Measurements from ENCODE around the gene KRT73. TPM values are rescaled to one million over a fixed set of nuclear protein-coding genes. Genes with fewer than 3 reads are reported as not detected.

KRT73 gene
- total and polyA plus RNA-seq, 9 of the 15 experiments (the other 6 are each of a cell fraction or from before 2014, with no cell fraction given) = 0.09 to 0.18 (median 0.13) TPM; not detected in 5

DNA sequence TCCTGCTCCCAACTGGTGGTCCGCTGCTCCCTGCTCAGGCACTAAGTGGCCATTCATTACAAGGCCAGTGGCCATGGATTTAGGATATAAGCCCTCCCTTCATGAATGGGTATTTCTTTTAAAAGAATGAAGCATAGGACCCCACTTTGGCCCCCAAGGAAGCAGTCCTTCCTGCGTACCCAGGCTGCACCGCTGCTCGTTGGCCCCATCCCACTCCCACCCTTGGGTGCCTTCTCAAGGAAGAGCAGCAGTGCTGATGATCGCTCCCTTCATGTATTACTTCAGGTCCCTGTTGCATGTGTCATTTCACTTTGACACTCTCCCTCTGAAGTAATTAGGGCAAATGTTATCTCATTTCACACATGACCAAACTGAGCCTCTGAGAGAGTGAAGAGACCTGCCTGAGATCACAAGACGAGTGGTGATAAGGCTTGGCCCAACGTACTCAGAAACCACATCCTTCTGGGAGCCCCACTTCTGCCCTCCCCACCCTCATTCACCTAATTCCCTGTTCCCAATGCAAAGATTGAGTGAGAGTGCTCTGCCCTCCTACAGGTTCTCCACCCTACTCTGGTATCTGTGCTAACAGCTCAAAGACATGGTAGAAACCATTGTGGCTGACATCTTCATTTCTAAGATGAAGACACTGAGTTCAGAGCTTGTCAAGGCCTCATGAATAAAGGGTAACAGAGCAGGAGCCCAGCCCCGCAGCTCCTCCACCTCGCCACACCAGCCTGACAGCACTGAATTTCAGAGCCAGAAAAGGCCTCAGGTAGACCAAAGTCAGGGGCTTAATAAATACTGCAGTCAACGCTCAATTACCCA is 43.9 kb upstream of the KRT73 start (continued):
- TF ChIP-seq CCNT2 (IDR thresholded peaks at IDR 0.05; ENCODE audit: borderline replicate concordance, extremely low read depth, insufficient read length, low read depth, low read length) (peak; percentile 95), NRF1 (conservative IDR thresholded peaks at IDR 0.05 in 1 of 2, IDR thresholded peaks at IDR 0.05 in 1 of 2) (peak in 1 of 2 experiments; percentile 31; a peak in 1 of 4 replicates), TOE1 (IDR thresholded peaks at IDR 0.05; ENCODE audit: borderline replicate concordance) (peak; percentile 91), TOE1 (CRISPR knock-in tag; IDR thresholded peaks at IDR 0.05; ENCODE audit: borderline replicate concordance, low read depth) (no peak), PHB (CRISPR knock-in tag; IDR thresholded peaks at IDR 0.05) (no peak), CBFB (CRISPR knock-in tag; IDR thresholded peaks at IDR 0.05) (peak; percentile 96), CBX3 (IDR thresholded peaks at IDR 0.05; ENCODE audit: borderline replicate concordance in 1 of 2, low read length in 2 of 2) (peak in 1 of 2 experiments; percentile 91; a peak in 2 of 3 replicates), ZNF583 (CRISPR knock-in tag; IDR thresholded peaks at IDR 0.05) (peak; percentile 37), MYC (IDR thresholded peaks at IDR 0.05; ENCODE audit: low read depth, low read length) (peak; percentile 79; the same call in 1 of the 2 replicates), MYC (CRISPR knock-in tag; IDR thresholded peaks at IDR 0.05; ENCODE audit: borderline replicate concordance, low read depth) (peak; percentile 59; the same call in 1 of the 2 replicates), ATF7 (IDR thresholded peaks at IDR 0.05) (peak; percentile 88), MTA1 (IDR thresholded peaks at IDR 0.05; ENCODE audit: borderline replicate concordance) (peak; percentile 84), PTTG1 (tag; IDR thresholded peaks at IDR 0.05; ENCODE audit: low read depth) (peak; percentile 67), FOXA3 (CRISPR knock-in tag; conservative IDR thresholded peaks at IDR 0.05 in 1 of 2, IDR thresholded peaks at IDR 0.05 in 1 of 2) (peak; percentile 90 to 94), MBD2 (IDR thresholded peaks at IDR 0.05; ENCODE audit: borderline replicate concordance, low read depth) (peak; percentile 87), BCOR (IDR thresholded peaks at IDR 0.05) (peak; percentile 76; the same call in 1 of the 2 replicates), HES1 (IDR thresholded peaks at IDR 0.05; ENCODE audit: low read depth) (peak; percentile 96), ZNF76 (CRISPR knock-in tag; IDR thresholded peaks at IDR 0.05; ENCODE audit: borderline replicate concordance) (peak; percentile 64; the same call in 1 of the 2 replicates), MXI1 (IDR thresholded peaks at IDR 0.05; ENCODE audit: low read depth, low read length) (0 out of 2 replicates have a peak, but pooled peaks have one; percentile 47), CBFA2T3 (IDR thresholded peaks at IDR 0.05) (peak; percentile 99), HMBOX1 (IDR thresholded peaks at IDR 0.05) (peak; percentile 34; the same call in 1 of the 2 replicates), STAT5A (IDR thresholded peaks at IDR 0.05; ENCODE audit: borderline replicate concordance, low read length) (peak; percentile 95), ZEB2 (IDR thresholded peaks at IDR 0.05) (peak; percentile 87)
